ENCODE data around the gene HSPA4.

DNA sequence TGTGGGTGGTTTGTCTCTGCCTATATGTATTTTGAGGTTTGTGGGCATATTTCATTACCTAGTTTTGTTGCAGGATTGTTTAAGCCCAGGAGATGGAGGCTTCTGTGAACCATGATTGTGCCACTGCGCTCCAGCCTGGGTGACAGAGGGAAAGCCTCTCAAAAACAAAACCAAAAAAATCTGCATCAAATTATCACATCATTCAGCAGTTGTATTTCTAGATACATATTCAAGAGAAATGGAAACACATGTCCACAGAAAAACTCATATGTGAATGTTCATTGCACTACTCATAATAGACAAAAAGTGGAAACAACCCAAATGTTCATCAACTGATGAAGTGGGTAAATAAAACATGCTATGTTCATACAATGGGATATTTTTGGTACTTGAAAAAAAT lies 29.9 kb downstream of the HSPA4 start:
- TF ChIP-seq GATA2 (IDR thresholded peaks at IDR 0.05; ENCODE audit: low read depth, low read length): no peak
- TF ChIP-seq GATA3 (IDR thresholded peaks at IDR 0.05; ENCODE audit: low read depth, low read length): no peak
